ENCODE results near the gene ARID1B.
A peak's percentile ranks its signal among the peaks of the same experiment; 100 is the strongest.

Gene ARID1B

GRCh38 chr6:156752666-156753301 lies 24.4 kb upstream of the ARID1B start:
- TF ChIP-seq ZNF37A (tag by site-specific recombination; IDR thresholded peaks at IDR 0.05), result no peak
- TF ChIP-seq ZNF302 (tag by site-specific recombination; IDR thresholded peaks at IDR 0.05; ENCODE audit: low read depth), result 0 out of 2 replicates have a peak, but pooled peaks have one; percentile 19
- peak; percentile 52; the same call in 1 of the 2 replicates for TF ChIP-seq CTCF (tag by site-specific recombination; IDR thresholded peaks at IDR 0.05)
- TF ChIP-seq OSR2 (tag by site-specific recombination; IDR thresholded peaks at IDR 0.05), result peak; percentile 56; the same call in 1 of the 2 replicates
- Histone ChIP-seq H3K4me3 (ENCODE audit: low read depth, low read length) (no peak overlapping the region), H3K36me3 (ENCODE audit: control insufficient read depth in 2 of 2, insufficient read depth in 1 of 2, low read length in 2 of 2) (no peaks in the 10 kb centered on the region), H3K4me1 (ENCODE audit: control insufficient read depth, insufficient read depth, low read length) (no peaks in the 10 kb centered on the region), H3K27ac (ENCODE audit: extremely low read depth, low read depth, low read length) (no peak overlapping the region), H3K9me3 (ENCODE audit: control insufficient read depth, insufficient read depth, low read depth, low read length) (no peaks in the 10 kb centered on the region)
- CTCF ChIA-PET, result interaction anchor here (0.6 to 2.4 kb wide), 10 partner anchors 8 to 1952 kb away, joined by 3 to 11 read pairs (median 4); no protein-coding TSS in a partner anchor
- POLR2A ChIA-PET, result interaction anchor here (0.7 kb wide), 1 partner anchor 27 kb away, joined by 3 read pairs; no protein-coding TSS in a partner anchor

GRCh38 chr6:156756630-156757610 lies 20.3 kb upstream of the ARID1B start:
- H3K9me3 ChIP-seq (ENCODE audit: control insufficient read depth, insufficient read depth, low read depth, low read length), result no peaks in the 10 kb centered on the region
- peaks cover 6% of the 10 kb centered on the region; the same call in 1 of the 2 replicates for H3K4me1 ChIP-seq (ENCODE audit: control insufficient read depth, insufficient read depth, low read length)
- CTCF ChIA-PET, result no interaction called here
- peak; percentile 98 for TF ChIP-seq ZNF366 (tag by site-specific recombination; conservative IDR thresholded peaks at IDR 0.05)
- peak; percentile 17; the same call in 1 of the 2 replicates for TF ChIP-seq ZNF596 (tag by site-specific recombination; IDR thresholded peaks at IDR 0.05)
- peak; percentile 38; the same call in 1 of the 2 replicates for TF ChIP-seq PRDM1 (tag by site-specific recombination; IDR thresholded peaks at IDR 0.05)
- TF ChIP-seq SCRT1 (tag by site-specific recombination; IDR thresholded peaks at IDR 0.05; ENCODE audit: borderline replicate concordance), result peak; percentile 59; the same call in 1 of the 2 replicates
- TF ChIP-seq ZNF776 (tag by site-specific recombination; IDR thresholded peaks at IDR 0.05; ENCODE audit: borderline replicate concordance), result no peak
- TF ChIP-seq SCRT2 (tag by site-specific recombination; IDR thresholded peaks at IDR 0.05), result peak; percentile 75
- TF ChIP-seq ZNF280C (tag by site-specific recombination; IDR thresholded peaks at IDR 0.05), result no peak
- no peak overlapping the region for H3K4me3 ChIP-seq (ENCODE audit: low read depth, low read length)
- H3K27ac ChIP-seq (ENCODE audit: extremely low read depth, low read depth, low read length), result no peak overlapping the region
- POLR2A ChIA-PET, result no interaction called here
- no peaks in the 10 kb centered on the region for H3K36me3 ChIP-seq (ENCODE audit: control insufficient read depth in 2 of 2, insufficient read depth in 1 of 2, low read length in 2 of 2)

GRCh38 chr6:156757849-156758248 lies 19.3 kb upstream of the ARID1B start:
- Histone ChIP-seq H3K9me3 (ENCODE audit: control insufficient read depth, insufficient read depth, low read depth, low read length) (no peaks in the 10 kb centered on the region), H3K27ac (ENCODE audit: extremely low read depth, low read depth, low read length) (no peak overlapping the region), H3K4me3 (ENCODE audit: low read depth, low read length) (no peak overlapping the region), H3K4me1 (ENCODE audit: control insufficient read depth, insufficient read depth, low read length) (peaks cover 6% of the 10 kb centered on the region; the same call in 1 of the 2 replicates), H3K36me3 (ENCODE audit: control insufficient read depth in 2 of 2, insufficient read depth in 1 of 2, low read length in 2 of 2) (no peaks in the 10 kb centered on the region)
- TF ChIP-seq ZNF830 (tag by site-specific recombination; IDR thresholded peaks at IDR 0.05; ENCODE audit: low read depth) (no peak), ZBTB21 (tag by site-specific recombination; IDR thresholded peaks at IDR 0.05) (no peak), KLF9 (tag by site-specific recombination; IDR thresholded peaks at IDR 0.05; ENCODE audit: low read depth) (no peak), ATF2 (tag by site-specific recombination; IDR thresholded peaks at IDR 0.05; ENCODE audit: low read depth) (no peak), ZNF488 (tag by site-specific recombination; IDR thresholded peaks at IDR 0.05) (no peak)
- ChIA-PET POLR2A (no interaction called here), CTCF (no interaction called here)

Data from HEK293 (cell line).